Hematopoietic multipotent progenitor cell (in vitro differentiated cells): ENCODE measurements around the gene FOSB. TPM values are rescaled to one million over a fixed set of nuclear protein-coding genes. Genes with fewer than 3 reads are reported as not detected.

Experiments used
- DNase-seq, 3 donors: peaks; one replicate each; pipeline ENCODE4 v3.0.0-alpha.2; 2011 to 2015; ENCODE audit warnings: low read depth in 2 of 3, low spot score in 2 of 3
- total RNA-seq: library from RNA; depleted of rRNA; stranded (reverse); fragments of >200 nt; gene quantifications from one replicate; pipeline ENCODE4 v1.2.3, GENCODE V29; 2012

Gene FOSB
- total RNA-seq, 1 donor: 300 TPM

DNA sequence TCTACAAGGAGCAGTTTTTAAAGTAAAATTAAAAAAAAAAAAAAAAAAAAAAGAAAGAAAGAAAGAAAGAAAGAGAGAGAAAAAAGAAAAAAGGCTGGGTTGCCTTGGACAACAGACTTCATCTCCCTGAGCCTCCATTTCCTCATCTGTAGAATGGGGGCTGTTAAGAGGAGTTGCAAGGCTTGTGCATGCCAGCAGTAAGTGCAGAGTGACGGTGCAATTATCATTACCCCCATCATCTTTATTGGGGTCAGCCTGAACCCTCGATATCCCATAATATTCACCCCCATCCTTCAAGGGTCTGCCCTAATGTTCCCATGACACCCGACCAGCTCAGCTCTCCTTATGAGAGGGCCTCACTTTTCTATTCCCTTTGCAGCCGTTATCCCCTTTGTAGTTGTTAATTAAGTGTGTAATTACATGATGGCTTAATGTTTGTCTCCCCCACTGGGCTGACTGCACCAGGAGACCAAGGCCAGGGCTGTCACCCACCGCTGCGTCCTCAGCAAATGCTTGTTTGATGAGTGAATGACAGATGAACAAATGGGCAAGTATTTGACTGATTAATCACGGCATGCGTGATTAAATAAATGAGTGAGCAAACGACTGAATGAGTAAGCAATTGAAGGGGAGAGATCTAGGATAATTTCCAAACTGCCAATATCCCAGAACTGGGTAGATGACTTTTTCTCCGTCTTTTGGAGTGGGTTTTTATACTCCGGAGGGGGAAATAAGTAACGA lies 10.1 kb downstream of the FOSB start:
- peak in 1 of 3 donors; percentile 33 for DNase-seq

GRCh38 chr19:45478454-45479238 lies 10.8 kb downstream of the FOSB start:
- peak; percentile 82 to 94 (median 89) for DNase-seq

- no peak for DNase-seq
These were observed 15.2 kb downstream of the FOSB start for GRCh38 chr19:45483033-45483432.

DNA sequence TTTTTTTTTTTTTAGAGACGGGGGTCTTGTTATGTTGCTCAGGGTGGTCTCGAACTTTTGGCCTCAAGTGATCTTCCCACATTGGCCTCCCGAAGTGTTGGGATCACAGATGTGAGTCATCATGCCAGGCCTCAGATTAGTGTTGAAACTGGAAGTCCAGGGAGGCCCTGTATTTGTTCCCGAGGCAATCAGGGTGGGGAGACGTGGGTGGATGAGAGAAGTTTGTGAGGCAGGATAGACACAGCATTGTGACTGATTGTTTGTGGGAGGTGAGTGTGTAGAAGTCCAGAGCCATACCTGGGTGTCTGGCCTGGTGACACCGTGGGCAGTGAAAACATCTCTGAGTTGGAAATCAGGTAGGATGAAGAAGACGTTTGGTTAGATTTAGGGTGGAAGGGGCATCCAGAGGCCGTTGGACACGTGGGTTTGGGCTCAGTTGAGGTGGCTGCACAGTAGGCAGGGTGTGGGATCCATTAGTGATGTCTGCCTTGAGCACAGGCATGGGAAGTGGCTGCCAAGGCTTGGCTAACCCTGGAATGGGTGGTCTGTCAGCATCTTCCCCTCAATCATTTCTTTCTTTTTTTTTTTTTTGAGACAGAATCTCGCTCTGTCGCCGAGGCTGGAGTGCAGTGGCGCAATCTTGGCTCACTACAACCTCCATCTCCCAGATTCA lies 16.6 kb downstream of the FOSB start:
- no peak for DNase-seq

GRCh38 chr19:45485305-45486077 lies 17.7 kb downstream of the FOSB start:
- peak; percentile 84 to 97 (median 94) for DNase-seq

DNA sequence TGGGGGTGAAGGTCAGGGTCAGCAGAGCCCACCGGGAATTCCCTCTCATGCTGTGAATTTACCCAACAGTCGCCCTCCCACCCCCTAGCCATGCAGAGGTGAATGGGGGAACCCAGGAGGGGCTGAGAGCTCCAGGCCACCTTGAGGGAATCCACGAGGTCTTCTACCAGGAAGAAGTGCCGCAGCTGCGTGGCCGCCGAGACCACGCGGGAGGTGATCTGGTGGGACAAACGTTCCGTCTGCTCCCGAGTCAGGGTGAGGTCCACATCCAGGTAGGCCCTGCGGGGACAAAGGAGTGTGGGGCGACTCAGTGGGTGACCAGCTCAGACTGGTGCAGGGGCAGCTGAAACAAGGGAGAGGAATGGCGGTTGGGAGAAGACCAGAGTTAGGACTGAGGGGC lies 20.9 kb downstream of the FOSB start:
- DNase-seq: no peak

- DNase-seq: no peak
These were observed 21.5 kb downstream of the FOSB start for GRCh38 chr19:45489216-45489855.

GRCh38 chr19:45492137-45492626 lies 24.4 kb downstream of the FOSB start:
- DNase-seq: no peak

DNA sequence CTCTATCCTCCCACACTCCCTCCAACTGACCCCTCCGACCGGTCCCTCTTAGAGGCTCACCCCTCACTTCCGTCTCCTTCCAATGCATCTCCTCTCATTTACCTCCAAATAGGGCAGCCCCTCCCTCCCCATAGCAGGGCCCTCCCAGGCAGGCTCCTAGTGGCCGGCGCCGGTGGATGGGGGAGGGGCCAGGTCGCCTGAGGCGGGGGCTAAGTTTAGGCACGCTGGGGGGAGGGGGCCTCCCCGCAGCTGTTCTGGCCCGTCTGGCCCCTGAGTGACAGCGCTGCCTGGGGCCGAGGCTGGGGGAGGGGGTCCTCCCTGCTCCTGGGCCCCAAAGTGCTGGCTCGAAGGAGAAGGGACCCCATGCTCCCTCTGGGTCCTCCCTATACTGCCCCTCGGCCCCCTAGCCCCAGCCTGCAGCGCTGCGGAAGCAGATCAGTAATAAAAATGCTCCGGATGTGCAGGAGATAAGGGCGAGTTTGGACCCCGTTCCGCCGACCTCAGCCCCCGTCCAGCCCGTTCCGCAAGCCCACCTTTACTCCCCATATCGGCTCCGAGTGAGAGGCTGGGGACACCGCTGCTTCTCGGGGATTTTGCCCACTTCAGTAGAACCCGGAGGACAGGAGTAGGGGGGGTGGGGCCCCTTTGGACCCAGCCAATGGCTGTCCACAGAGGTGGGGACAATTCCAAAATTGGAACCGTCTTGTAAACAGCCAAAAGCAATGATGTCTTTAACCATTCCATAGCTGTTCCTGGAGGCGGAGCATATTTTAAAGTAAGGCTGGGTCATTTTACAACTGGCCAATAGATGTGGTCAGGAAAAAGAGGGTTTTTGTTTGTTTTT lies 25.1 kb downstream of the FOSB start:
- DNase-seq: peak in 1 of 3 donors; percentile 36

DNA sequence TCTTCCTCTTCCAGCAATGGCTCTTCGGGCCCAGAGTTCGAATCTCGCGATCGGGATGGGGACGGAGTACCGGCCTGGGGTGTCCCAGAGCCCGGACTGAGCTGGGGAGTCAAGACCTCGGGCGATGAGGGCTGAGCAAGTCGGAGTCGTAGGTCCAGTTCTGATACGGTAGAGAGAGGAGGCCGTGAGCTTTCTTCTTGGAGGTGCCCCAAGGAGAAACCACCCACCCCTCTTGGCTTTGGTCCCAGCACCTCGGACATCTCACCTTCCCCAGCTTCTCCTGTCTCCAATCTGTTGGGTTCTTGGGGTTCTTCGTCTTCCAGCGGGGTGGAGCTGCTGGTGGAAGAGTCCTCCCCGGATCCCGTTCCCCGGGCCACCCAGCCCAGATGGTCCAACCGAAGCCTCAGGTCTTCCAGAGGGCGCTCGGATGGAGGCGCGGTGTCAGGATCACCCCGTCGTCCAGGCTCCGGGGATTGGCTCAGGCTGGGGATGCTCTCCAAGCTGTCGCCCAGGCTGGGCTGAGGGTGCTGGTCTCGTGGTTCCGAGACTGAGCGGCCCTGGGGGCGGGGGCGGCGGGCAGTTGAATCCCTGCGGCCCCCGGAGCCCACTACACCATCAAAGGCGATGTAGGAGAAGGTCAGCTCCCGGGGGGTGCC lies 26.6 kb downstream of the FOSB start:
- no peak for DNase-seq

GRCh38 chr19:45495178-45495577 lies 27.4 kb downstream of the FOSB start:
- no peak for DNase-seq

DNA sequence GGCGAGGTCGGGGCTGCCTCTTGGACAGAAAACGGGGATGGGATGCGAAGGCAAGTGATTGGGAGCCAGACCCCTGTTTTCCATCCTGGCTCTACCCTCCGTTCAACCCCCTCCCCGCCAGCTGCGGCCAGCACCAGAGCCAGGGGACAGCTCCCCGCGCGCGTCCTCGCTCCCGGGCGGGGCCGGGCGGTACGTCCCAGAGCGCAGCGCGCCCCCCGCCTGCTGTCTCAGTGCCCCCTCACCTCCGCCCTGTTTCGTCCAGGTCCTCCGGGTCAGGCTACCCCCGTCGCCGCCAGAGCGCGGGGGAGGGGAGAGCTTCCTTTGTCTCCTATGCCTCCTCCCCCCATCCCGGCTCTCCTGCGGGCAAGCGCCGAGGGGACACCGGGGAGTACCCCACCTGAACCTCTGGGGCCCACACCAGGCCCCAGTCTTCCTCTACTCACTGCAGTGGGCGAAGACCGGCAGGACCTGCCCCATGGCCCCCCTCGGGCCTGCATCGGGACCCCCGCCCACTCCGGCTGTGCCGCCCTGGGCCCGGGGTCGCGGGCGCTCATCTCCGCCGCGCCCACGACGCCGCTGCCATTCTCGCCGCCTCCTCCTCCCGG lies 28.7 kb downstream of the FOSB start:
- peak in 2 of 3 donors; percentile 45 to 57 for DNase-seq

- DNase-seq: no peak
These were observed 30.0 kb downstream of the FOSB start for GRCh38 chr19:45497791-45498190.

DNA sequence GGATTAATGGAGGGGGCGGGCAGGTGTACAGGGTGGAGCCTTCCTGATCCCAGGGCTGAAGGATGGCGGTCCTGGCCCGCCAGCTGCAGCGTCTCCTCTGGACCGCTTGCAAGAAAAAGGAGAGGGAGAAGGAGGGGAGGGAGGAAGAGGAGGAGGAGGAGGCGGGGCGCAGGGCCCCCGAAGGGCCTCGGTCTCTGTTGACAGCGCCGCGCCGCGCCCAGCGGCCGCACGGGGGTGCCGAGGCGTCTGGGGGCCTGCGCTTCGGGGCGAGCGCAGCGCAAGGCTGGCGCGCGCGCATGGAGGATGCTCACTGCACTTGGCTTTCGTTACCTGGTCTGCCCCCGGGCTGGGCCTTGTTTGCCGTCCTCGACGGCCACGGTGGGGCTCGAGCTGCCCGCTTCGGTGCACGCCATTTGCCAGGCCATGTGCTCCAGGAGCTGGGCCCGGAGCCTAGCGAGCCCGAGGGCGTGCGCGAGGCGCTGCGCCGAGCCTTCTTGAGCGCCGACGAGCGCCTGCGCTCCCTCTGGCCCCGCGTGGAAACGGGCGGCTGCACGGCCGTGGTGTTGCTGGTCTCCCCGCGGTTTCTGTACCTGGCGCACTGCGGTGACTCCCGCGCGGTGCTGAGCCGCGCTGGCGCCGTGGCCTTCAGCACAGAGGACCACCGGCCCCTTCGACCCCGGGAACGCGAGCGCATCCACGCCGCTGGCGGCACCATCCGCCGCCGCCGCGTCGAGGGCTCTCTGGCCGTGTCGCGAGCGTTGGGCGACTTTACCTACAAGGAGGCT lies 30.8 kb downstream of the FOSB start, which contains the start of gene PPM1N:
Gene PPM1N, plus strand, starts transcription at position 33 of the 785 bp plus-strand sequence. Its CDS starts 30 bp downstream, at position 63.
- DNase-seq: peak; percentile 52 to 70 (median 64)

GRCh38 chr19:45499196-45500180 lies 31.7 kb downstream of the FOSB start:
- peak in 2 of 3 donors; percentile 60 to 70 for DNase-seq
